IMR-90 (cell line): ENCODE measurements around the gene HYDIN. TPM values are rescaled to one million over a fixed set of nuclear protein-coding genes. Genes with fewer than 3 reads are reported as not detected.

Source experiments
- ATAC-seq: fragments of 200-7000 bp; cut with Tn5 transposase; 2 replicates; pipeline ENCODE4 v1.9.1; 2020; ENCODE audit warnings: low read depth, mild to moderate bottlenecking, moderate library complexity
- BruUV-seq: library from RNA; stranded (reverse); fragments of 400-500 nt; replicated peaks from 2 replicates; lab custom pipeline; 2021; lab: Mats Ljungman, UMichigan
- CTCF ChIA-PET: fragments of 300-600 bp; formaldehyde crosslinking; extraction: SDS; loops from one replicate; lab custom pipeline; 2021; ENCODE audit warnings: antibody characterized with exemption; lab: Yijun Ruan, JAX
- POLR2A ChIA-PET: fragments of 300-600 bp; sonication (Branson Sonifier 250); formaldehyde crosslinking; loops from one replicate; lab custom pipeline; 2022; ENCODE audit warnings: antibody characterized with exemption; ENCODE audit not compliant: unreplicated experiment; lab: Charles Lee
- DNase-seq: peaks from one replicate; pipeline ENCODE4 v3.0.0; 2013
- H2AFZ ChIP-seq: replicated peaks from 2 replicates; pipeline ENCODE3; 2013; ENCODE audit warnings: low read length, mild to moderate bottlenecking; ENCODE audit not compliant: poor library complexity
- H2AK5ac ChIP-seq: 2 replicates; pipeline ENCODE4 v1.6.1; 2013; ENCODE audit warnings: low read depth, low read length, inconsistent platforms
- H2AK9ac ChIP-seq: replicated peaks from 2 replicates; pipeline ENCODE3; 2013; ENCODE audit warnings: mild to moderate bottlenecking, low read depth, low read length, moderate library complexity; ENCODE audit not compliant: poor library complexity
- H2BK120ac ChIP-seq: 2 replicates; pipeline ENCODE4 v1.6.1; 2013; ENCODE audit warnings: low read depth, low read length, inconsistent platforms
- H2BK15ac ChIP-seq: 3 replicates; pipeline ENCODE4 v1.6.1; 2013; ENCODE audit warnings: low read depth, low read length, inconsistent platforms
- H2BK20ac ChIP-seq: 2 replicates; pipeline ENCODE4 v1.6.1; 2013; ENCODE audit warnings: low read depth, mild to moderate bottlenecking, inconsistent platforms, low read length, moderate library complexity
- H2BK5ac ChIP-seq: 2 replicates; pipeline ENCODE4 v1.6.1; 2013; ENCODE audit warnings: mild to moderate bottlenecking, low read depth, low read length, inconsistent platforms; ENCODE audit not compliant: poor library complexity, severe bottlenecking
- H3K14ac ChIP-seq: replicated peaks from 2 replicates; pipeline ENCODE4 v1.6.1; 2013; ENCODE audit warnings: low read depth, low read length, inconsistent platforms
- H3K18ac ChIP-seq: 2 replicates; pipeline ENCODE4 v1.6.1; 2013; ENCODE audit warnings: low read depth, low read length, control low read depth
- H3K23ac ChIP-seq: 2 replicates; pipeline ENCODE4 v1.6.1; 2013; ENCODE audit warnings: low read depth, low read length, inconsistent platforms
- H3K27ac ChIP-seq: 2 replicates; pipeline ENCODE4 v1.5.1; 2013; ENCODE audit warnings: mild to moderate bottlenecking, control low read depth, low read length; ENCODE audit not compliant: insufficient read depth
- H3K27me3 ChIP-seq: 2 replicates; pipeline ENCODE4 v1.6.1; 2013; ENCODE audit warnings: low read length; ENCODE audit not compliant: control insufficient read depth, insufficient read depth
- H3K36me3 ChIP-seq: 2 replicates; pipeline ENCODE4 v1.6.1; 2013; ENCODE audit warnings: low read length, mixed read lengths; ENCODE audit not compliant: control insufficient read depth, insufficient read depth
- H3K4ac ChIP-seq: 2 replicates; pipeline ENCODE4 v1.6.1; 2013; ENCODE audit warnings: low read depth, low read length, inconsistent platforms
- H3K4me1 ChIP-seq: 2 replicates; pipeline ENCODE4 v1.6.1; 2013; ENCODE audit warnings: low read length, mixed read lengths; ENCODE audit not compliant: control insufficient read depth, insufficient read depth
- H3K4me2 ChIP-seq: 2 replicates; pipeline ENCODE4 v1.6.1; 2013; ENCODE audit warnings: low read depth, mild to moderate bottlenecking, control low read depth, low read length, moderate library complexity
- H3K4me3 ChIP-seq: 2 replicates; pipeline ENCODE4 v1.5.1; 2013; ENCODE audit warnings: low read depth, mild to moderate bottlenecking, control low read depth, low read length, moderate library complexity; ENCODE audit not compliant: insufficient read depth
- H3K56ac ChIP-seq: 2 replicates; pipeline ENCODE4 v1.6.1; 2013; ENCODE audit warnings: low read length, inconsistent platforms; ENCODE audit not compliant: insufficient read depth; ENCODE audit errors: extremely low read depth
- H3K79me1 ChIP-seq, 2 experiments: 2 replicates each; pipeline ENCODE4 v1.6.1; 2013; ENCODE audit warnings: low read length in 2 of 2, inconsistent platforms in 1 of 2, low read depth in 1 of 2
- H3K9ac ChIP-seq: 2 replicates; pipeline ENCODE4 v1.6.1; 2013; ENCODE audit warnings: low read depth, low read length, control low read depth
- H3K9me1 ChIP-seq: 2 replicates; pipeline ENCODE4 v1.6.1; 2013; ENCODE audit warnings: low read length, inconsistent platforms; ENCODE audit not compliant: insufficient read depth
- H3K9me3 ChIP-seq: 2 replicates; pipeline ENCODE4 v1.6.1; 2013; ENCODE audit warnings: low read length; ENCODE audit not compliant: control insufficient read depth, insufficient read depth
- H4K20me1 ChIP-seq: 2 replicates; pipeline ENCODE4 v1.6.1; 2013; ENCODE audit warnings: low read length, inconsistent platforms; ENCODE audit not compliant: insufficient read depth
- H4K5ac ChIP-seq: 2 replicates; pipeline ENCODE4 v1.6.1; 2013; ENCODE audit warnings: mild to moderate bottlenecking, low read depth, low read length, control low read depth
- H4K8ac ChIP-seq, 2 experiments: 2 replicates each; pipeline ENCODE4 v1.6.1; 2013; ENCODE audit warnings: low read depth in 2 of 2, low read length in 2 of 2, control low read depth in 1 of 2, inconsistent platforms in 1 of 2
- H4K91ac ChIP-seq: 2 replicates; pipeline ENCODE4 v1.6.1; 2013; ENCODE audit warnings: low read depth, low read length, inconsistent platforms; ENCODE audit not compliant: insufficient read depth
- BHLHE40 ChIP-seq: fragments of 150-350 bp; IDR thresholded peaks from 2 replicates; pipeline ENCODE4 v1.6.1; 2016; ENCODE audit warnings: mild to moderate bottlenecking, low read depth, low read length
- CEBPB ChIP-seq: IDR thresholded peaks from 2 replicates; pipeline ENCODE4 v1.6.1; 2012; ENCODE audit warnings: low read depth, low read length, improper control_type of control experiment
- CHD1 ChIP-seq: IDR thresholded peaks from 2 replicates; pipeline ENCODE4 v1.6.1; 2012; ENCODE audit warnings: low read depth, low read length, improper control_type of control experiment
- ELK1 ChIP-seq: fragments of 150-350 bp; IDR thresholded peaks from 2 replicates; pipeline ENCODE4 v1.6.1; 2016; ENCODE audit warnings: low read depth, mild to moderate bottlenecking, low read length, moderate library complexity, borderline replicate concordance
- MAFK ChIP-seq: IDR thresholded peaks from 2 replicates; pipeline ENCODE4 v1.6.1; 2012; ENCODE audit warnings: low read depth, low read length, improper control_type of control experiment
- MAZ ChIP-seq: IDR thresholded peaks from 2 replicates; pipeline ENCODE4 v1.6.1; 2012; ENCODE audit warnings: low read depth, mild to moderate bottlenecking, low read length, improper control_type of control experiment, moderate library complexity, borderline replicate concordance
- MXI1 ChIP-seq: IDR thresholded peaks from 2 replicates; pipeline ENCODE4 v1.6.1; 2012; ENCODE audit warnings: low read depth, mild to moderate bottlenecking, low read length, moderate library complexity, borderline replicate concordance
- POLR2A ChIP-seq: IDR thresholded peaks from 2 replicates; pipeline ENCODE4 v1.6.1; 2012; ENCODE audit warnings: mild to moderate bottlenecking, low read depth, low read length
- RAD21 ChIP-seq: IDR thresholded peaks from 2 replicates; pipeline ENCODE4 v1.6.1; 2012; ENCODE audit warnings: low read length, improper control_type of control experiment
- USF2 ChIP-seq: fragments of 150-350 bp; IDR thresholded peaks from 2 replicates; pipeline ENCODE4 v1.6.1; 2017; ENCODE audit warnings: mild to moderate bottlenecking, antibody characterized with exemption, low read length, low read depth
- WGBS, 2 experiments: methylation state at CpG; one replicate each; pipeline versions ENCODE4 v1.1.5 to v1.1.7; 2013; ENCODE audit warnings: missing lambda C conversion rate in 2 of 2; ENCODE audit not compliant: insufficient read length in 1 of 2; ENCODE audit errors: extremely low coverage in 2 of 2; 5-methylcytosine and 5-hydroxymethylcytosine counted together
- dilution Hi-C: fragments of 300-500 bp; cut with HindIII; formaldehyde crosslinking; loops from one replicate; pipeline ENCODE4 v1.14.3; 2018; ENCODE audit warnings: low sequenced_read_pairs; ENCODE audit not compliant: unreplicated experiment
- in situ Hi-C: fragments of 300-500 bp; cut with MboI; formaldehyde crosslinking; loops from 3 replicates; pipeline ENCODE4 v1.14.3; 2019; ENCODE audit warnings: low sequenced_read_pairs, inconsistent platforms, mixed read lengths
- intact Hi-C: fragments of 100-400 bp; cut with micrococcal nuclease; formaldehyde crosslinking; loops from 2 replicates; pipeline ENCODE4 v1.10.0; 2022
- polyA plus RNA-seq, 3 experiments: library from polyadenylated mRNA; depleted of rRNA; stranded (reverse); fragments of >200 nt; gene quantifications; 2 replicates each; pipeline ENCODE4 v1.2.3, GENCODE V29; 2012; ENCODE audit warnings: low replicate concordance in 1 of 3
- total RNA-seq: library from RNA; depleted of rRNA; stranded (reverse); fragments of >200 nt; gene quantifications from 2 replicates; pipeline ENCODE4 v1.2.3, GENCODE V29; 2012

The HYDIN gene
- total and polyA plus RNA-seq, 2 of the 4 experiments (the other 2 are of a cell fraction) = 0.18 to 0.27 TPM

- dilution Hi-C loops = no loop called here
Observed at GRCh38 chr16:70800781-70801480, 429.6 kb downstream of the HYDIN start, which contains the start of gene VAC14. VAC14 (minus strand) TSS chr16:70801158; CDS start chr16:70800900, 258 bp downstream.

More at GRCh38 chr16:70800781-70801480, 429.6 kb downstream of the HYDIN start, which contains the start of gene VAC14:
- peak within 1 kb of the TSS; percentile 51; the same call in 1 of the 2 replicates for H3K23ac ChIP-seq
- H2AK5ac ChIP-seq = peak within 1 kb of the TSS; percentile 70
- peaks cover 10% of the 10 kb centered on the region for H3K9me1 ChIP-seq
- peaks cover 11% of the 10 kb centered on the region for H3K4me1 ChIP-seq
- POLR2A ChIA-PET = no interaction called here
- H2BK20ac ChIP-seq = no peak within 1 kb of the TSS
- peak within 1 kb of the TSS; percentile 29; the same call in 1 of the 2 replicates for H4K91ac ChIP-seq
- H4K5ac ChIP-seq = peak within 1 kb of the TSS; percentile 65
- no peak within 1 kb of the TSS for H2BK5ac ChIP-seq
- H3K4me2 ChIP-seq = peak within 1 kb of the TSS; percentile 95
- in situ Hi-C loops = no loop called here
- WGBS, 2 experiments = 2% methylated on average over 26 of the region's 64 CpGs; no CpG with 5 or more reads in 1 of the 2 experiments
- H3K27ac ChIP-seq = peak within 1 kb of the TSS; percentile 10
- H2BK120ac ChIP-seq = peak within 1 kb of the TSS; percentile 20; the same call in 1 of the 2 replicates
- no peak within 1 kb of the TSS for H2BK15ac ChIP-seq
- H4K20me1 ChIP-seq = no peaks in the 10 kb centered on the region
- no peaks in the 10 kb centered on the region for H3K27me3 ChIP-seq
- H2AK9ac ChIP-seq = peak within 1 kb of the TSS; percentile 94
- CTCF ChIA-PET = no interaction called here
- peak within 1 kb of the TSS; percentile 96 for H2AFZ ChIP-seq
- peaks cover 21 to 44% of the 10 kb centered on the region in 2 experiments for H3K79me1 ChIP-seq
- no TSS peak for BruUV-seq
- peak within 1 kb of the TSS; percentile 66 for H3K9ac ChIP-seq
- peaks cover 5% of the 10 kb centered on the region; the same call in 1 of the 2 replicates for H3K9me3 ChIP-seq
- peak; percentile 92 for ATAC-seq
- H3K4me3 ChIP-seq = peak within 1 kb of the TSS; percentile 85
- H4K8ac ChIP-seq = peak within 1 kb of the TSS; percentile 73 to 88
- intact Hi-C loops = loop anchor here (5.0 kb wide), 1 partner anchor 556 kb away; the partner anchor contains the start of gene CALB2
- peak within 1 kb of the TSS; percentile 82 for H3K4ac ChIP-seq
- H3K18ac ChIP-seq = no peak within 1 kb of the TSS
- DNase-seq = peak; percentile 79
- H3K56ac ChIP-seq = no peak within 1 kb of the TSS
- TF ChIP-seq POLR2A (peak; percentile 79), BHLHE40 (peak; percentile 95), MXI1 (no peak), MAFK (no peak), RAD21 (no peak), CEBPB (no peak), USF2 (peak; percentile 93), MAZ (peak; percentile 52; the same call in 1 of the 2 replicates), ELK1 (no peak), CHD1 (0 out of 2 replicates have a peak, but pooled peaks have one; percentile 38)
- H3K14ac ChIP-seq = peak within 1 kb of the TSS; percentile 66
- H3K36me3 ChIP-seq = no peaks in the 10 kb centered on the region
